HG03039 (cell line): ENCODE data around the gene PADI1.

Experiments used
- ATAC-seq: cut with Tn5 transposase; IDR thresholded peaks from one replicate; pipeline ENCODE4 v1.9.1; 2021; ENCODE audit warnings: mild to moderate bottlenecking, moderate library complexity; ENCODE audit not compliant: unreplicated experiment

Gene PADI1

GRCh38 chr1:17265950-17266349 lies 61.0 kb downstream of the PADI1 start:
- ATAC-seq, result no peak

DNA sequence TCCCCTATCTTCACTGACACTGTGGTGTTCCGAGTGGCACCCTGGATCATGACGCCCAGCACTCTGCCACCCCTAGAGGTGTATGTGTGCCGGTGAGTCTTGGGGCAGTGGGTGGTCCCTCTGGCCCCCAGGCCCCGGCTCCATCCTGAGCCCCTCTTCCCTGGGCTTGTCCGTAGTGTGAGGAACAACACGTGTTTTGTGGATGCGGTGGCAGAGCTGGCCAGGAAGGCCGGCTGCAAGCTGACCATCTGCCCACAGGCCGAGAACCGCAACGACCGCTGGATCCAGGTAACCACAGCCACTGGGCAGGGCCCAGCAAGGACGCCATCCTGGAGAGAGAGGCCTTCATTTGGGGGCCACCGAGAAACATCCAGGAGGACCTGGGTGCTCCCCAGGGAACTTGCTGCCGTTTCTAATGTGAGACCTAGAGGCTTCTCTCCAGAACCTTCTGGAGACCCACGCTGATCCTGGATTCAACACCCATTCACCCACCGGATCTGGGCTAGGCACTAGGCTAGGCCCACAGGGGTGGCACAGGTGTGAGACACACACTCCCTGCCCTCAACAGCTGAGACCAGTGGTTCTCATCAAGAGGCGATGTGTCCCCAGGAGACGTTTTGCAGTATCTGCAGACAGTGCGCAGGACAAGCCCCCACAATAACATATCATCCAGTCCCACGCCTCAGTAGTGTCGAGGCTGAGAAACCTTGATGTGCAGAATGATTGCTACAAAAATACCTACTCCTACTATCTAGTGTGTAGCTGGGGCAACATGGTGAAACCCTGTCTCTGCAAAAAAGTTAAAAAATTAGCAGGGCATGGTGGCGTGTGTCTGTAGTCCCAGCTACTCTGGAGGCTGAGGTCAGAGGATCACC lies 66.2 kb downstream of the PADI1 start:
- no peak for ATAC-seq

DNA sequence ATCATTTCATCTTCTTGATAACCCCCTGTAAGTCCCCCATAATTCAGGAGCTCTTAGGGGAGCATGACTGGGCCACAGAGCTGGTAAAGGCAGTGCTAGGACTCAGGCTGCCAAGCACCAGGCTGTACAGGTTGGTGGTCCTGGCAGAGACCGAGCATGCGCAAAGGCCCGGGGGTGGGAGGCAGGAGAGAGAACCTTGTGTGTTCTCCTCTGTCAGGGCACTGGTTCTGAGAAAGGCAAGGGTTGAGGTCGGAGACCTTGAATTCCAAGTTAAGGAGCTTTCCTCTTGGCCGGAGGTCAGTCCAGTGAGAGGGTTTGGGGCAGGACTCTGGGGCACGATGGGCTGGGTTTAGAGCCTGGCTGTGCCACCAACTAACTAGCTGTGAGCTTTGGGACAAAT lies 67.1 kb downstream of the PADI1 start:
- ATAC-seq, result no peak

GRCh38 chr1:17272646-17273045 lies 67.7 kb downstream of the PADI1 start:
- ATAC-seq, result no peak

DNA sequence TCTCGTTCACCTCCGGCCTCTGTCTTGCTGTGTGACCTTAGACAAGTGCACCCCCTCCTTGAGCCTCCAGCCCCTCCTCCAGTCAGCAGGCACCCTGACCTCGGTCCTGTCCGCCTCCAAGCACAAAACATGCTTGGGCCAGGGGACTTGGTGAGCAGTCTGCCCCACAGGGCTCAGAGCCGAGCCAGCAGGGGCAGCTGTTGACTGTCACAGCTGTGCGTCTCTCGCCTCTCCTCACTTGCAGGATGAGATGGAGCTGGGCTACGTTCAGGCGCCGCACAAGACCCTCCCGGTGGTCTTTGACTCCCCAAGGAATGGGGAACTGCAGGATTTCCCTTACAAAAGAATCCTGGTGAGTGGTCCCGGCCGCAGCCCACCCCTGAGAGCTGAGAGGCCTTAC lies 68.2 kb downstream of the PADI1 start:
- no peak for ATAC-seq

DNA sequence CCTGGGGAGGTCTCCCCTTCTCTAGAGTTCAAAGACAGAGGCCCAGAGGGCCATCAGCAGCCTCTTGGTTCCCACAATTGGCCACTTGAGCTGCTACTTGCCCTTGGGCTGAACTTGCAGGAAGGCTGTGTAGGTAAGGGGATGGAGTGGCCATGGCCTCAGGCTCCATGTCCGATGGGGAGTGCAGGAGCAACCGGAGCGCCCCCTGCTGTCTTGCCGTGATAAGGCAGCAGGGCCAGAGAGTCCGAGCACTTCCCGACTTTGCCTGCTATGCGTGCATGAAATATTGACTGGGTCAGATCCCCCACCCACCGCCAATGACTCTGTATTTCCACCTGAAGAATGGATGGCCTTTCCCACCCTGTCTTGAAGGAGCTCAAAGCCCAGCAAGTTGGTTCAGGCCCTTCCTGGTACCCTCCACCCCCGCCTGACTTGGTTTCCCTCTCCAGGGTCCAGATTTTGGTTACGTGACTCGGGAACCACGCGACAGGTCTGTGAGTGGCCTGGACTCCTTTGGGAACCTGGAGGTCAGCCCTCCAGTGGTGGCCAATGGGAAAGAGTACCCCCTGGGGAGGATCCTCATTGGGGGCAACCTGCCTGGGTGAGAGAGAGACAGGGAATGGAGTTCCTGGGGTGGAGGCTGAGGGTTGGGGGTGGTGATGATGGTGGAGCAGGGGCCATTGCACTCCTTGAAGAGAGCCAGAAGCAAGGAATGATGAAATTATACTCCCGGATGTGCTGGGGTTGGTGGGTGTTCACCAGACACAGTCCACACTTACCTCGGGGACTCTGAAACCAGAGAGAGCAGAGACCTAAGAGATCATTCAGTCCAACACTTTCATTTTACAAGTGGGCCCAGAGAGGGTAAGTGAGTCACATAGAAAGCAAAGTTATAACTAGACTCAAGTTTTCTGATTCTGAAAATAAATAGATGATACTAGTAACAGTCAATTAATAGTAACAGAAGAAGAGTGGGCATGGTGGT lies 69.5 kb downstream of the PADI1 start:
- ATAC-seq, result no peak

DNA sequence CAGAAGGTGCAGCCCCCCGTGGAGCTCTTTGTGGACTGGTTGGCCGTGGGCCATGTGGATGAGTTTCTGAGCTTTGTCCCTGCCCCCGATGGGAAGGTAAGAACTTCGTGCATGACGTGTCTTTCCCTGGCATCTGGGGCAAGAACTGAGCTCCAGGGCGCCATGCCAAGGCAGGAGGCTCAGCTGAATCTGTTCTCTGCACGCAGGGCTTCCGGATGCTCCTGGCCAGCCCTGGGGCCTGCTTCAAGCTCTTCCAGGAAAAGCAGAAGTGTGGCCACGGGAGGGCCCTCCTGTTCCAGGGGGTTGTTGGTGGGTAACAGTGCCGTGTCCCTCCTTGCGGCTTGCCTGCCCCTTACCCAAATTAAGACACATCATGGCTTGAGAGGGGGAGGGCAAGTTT lies 71.6 kb downstream of the PADI1 start:
- ATAC-seq, result no peak

GRCh38 chr1:17277511-17278159 lies 72.7 kb downstream of the PADI1 start:
- no peak for ATAC-seq

GRCh38 chr1:17278996-17279830 lies 74.3 kb downstream of the PADI1 start:
- no peak for ATAC-seq

GRCh38 chr1:17280436-17280835 lies 75.5 kb downstream of the PADI1 start:
- ATAC-seq, result no peak

DNA sequence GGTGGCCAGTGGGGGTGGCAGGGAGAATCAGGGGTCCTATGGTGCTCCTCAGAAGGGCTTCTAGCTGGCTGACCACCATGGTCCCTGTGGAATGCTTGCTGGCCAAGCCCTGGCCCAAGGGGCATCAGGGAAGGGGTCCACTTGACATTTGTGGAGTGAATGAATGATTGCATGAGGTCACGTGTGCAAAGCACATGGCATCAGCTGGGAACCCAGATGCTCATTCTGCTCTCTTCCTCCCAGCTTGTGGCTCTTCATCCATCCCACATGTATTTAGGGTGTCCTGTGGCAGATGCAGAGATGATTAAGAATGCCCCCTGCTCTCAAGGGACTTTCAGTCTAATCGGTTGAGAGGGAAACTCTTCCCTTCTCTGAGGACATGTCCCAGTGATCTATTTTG lies 76.0 kb downstream of the PADI1 start:
- ATAC-seq, result no peak

DNA sequence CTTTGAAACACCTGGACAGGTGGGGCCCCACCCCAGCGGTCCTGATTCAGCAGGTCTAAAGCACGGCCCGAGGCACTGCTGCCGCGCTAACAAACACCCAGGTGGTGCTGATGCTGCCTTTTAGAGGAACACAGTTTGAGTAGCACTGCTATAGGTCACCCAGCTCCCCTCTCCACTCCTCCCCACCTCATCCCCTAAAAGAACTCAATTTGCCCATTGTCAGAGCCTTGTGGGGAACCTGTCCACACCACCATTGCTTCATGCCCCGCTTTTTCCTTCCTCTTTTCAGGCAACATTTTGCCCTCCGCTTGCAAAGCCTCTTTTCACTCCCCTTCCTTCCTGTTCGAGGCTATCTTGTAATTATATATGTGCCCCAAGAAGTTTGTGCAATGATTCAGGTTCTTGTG lies 76.8 kb downstream of the PADI1 start:
- no peak for ATAC-seq

GRCh38 chr1:17282836-17283235 lies 77.9 kb downstream of the PADI1 start:
- no peak for ATAC-seq

DNA sequence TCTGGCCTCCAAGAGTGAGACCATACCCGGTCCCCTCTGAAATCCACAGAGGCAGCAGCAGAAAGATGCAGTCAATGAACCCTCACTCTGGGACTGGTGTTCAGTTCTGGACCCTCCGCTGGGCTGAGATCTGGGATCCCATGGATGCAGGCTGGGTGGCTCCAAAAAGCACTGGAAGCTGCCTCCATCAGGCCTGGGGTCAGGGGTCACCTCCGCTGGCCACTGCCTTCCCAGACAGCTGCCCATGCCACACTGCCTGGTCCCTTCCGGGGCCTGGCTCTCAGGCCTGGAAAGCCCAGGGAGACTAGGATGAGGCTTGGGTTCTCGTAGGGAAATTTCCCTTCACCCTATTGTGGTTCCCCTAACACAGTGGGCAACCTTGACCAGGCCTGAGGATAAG lies 81.7 kb downstream of the PADI1 start:
- no peak for ATAC-seq

- ATAC-seq, result no peak
Measured at GRCh38 chr1:17287130-17287776, 82.3 kb downstream of the PADI1 start.

GRCh38 chr1:17289721-17290120 lies 84.8 kb downstream of the PADI1 start:
- ATAC-seq, result no peak

GRCh38 chr1:17290553-17290952 lies 85.6 kb downstream of the PADI1 start:
- no peak for ATAC-seq

DNA sequence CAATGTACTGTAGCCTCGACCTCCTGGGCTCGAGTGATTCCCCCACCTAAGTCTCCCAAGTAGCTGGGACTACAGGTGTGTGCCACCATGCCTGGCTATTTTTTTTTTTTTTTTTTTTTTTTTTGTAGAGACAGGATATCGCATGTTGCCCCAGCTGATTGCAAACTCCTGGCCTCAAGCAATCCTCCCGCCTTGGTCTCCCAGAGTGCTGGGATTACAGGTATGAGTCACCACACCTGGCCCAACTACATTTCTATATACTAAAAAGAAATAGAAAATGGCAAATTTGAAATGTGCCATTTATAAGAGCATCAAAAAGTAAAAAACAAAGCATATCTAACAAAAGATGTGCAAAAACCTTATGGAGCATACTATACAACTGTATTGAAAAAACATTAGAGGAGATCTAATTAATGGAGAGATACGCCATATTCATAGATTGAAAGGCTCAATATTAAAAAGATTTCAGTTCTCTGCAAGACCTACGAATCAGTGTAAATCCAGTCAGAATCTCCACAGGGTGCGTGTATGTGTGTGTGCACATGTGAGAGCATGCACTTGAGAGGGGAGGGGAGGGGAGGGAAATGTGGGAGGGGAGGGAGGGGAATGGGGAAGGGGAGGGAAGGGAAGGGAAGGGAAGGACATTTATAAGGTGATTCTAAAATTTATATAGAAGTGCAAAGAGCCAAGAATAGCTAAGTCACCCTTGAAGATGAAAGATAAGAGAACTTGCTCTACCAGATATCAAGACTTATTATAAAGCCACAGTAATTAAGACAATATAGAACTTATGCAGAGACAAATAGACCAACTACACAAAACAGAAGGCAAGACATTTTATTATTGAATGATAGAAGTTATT lies 87.6 kb downstream of the PADI1 start:
- ATAC-seq, result no peak
